ENCODE measurements around the gene MYO7A. TPM values are rescaled to one million over a fixed set of nuclear protein-coding genes. Genes with fewer than 3 reads are reported as not detected.

Gene MYO7A
- total and polyA plus RNA-seq, 8 donors: 1.4 to 29.2 (median 3.3) TPM

- H3K4me1 ChIP-seq: peaks cover 41 to 90% (median 64%) of the 10 kb centered on the region in 4 donors
- WGBS, 5 donors: 46 to 57% (median 53%) methylated on average over 3 of the region's 3 CpGs
- no peak overlapping the region for H3K4me3 ChIP-seq
- intact Hi-C loops (cut with DNase I; ENCODE audit: low total_unique reads): no loop called here
- peaks cover 7 to 25% (median 24%) of the 10 kb centered on the region in 4 donors for H3K36me3 ChIP-seq
- H3K27ac ChIP-seq: peak overlapping the region; percentile 77 to 86 (median 82)
- TF ChIP-seq POLR2A (IDR thresholded peaks at IDR 0.05): no peak
- no peak for TF ChIP-seq POLR2AphosphoS5 (IDR thresholded peaks at IDR 0.05)
- TF ChIP-seq CTCF (IDR thresholded peaks at IDR 0.05): no peak
- no peak for TF ChIP-seq EP300 (IDR thresholded peaks at IDR 0.05)
- H3K27me3 ChIP-seq: no peaks in the 10 kb centered on the region
- H3K9me3 ChIP-seq: no peaks in the 10 kb centered on the region
- no peak for DNase-seq
Measured at GRCh38 chr11:77089004-77089545, 39.0 kb upstream of the MYO7A start.

GRCh38 chr11:77090046-77090372 is 38.0 kb upstream of the MYO7A start:
- Histone ChIP-seq H3K27ac (peak overlapping the region in 2 of 5 donors; percentile 86), H3K36me3 (peaks cover 6 to 32% (median 28%) of the 10 kb centered on the region in 4 donors), H3K4me3 (no peak overlapping the region), H3K27me3 (no peaks in the 10 kb centered on the region), H3K4me1 (peaks cover 41 to 90% (median 65%) of the 10 kb centered on the region in 4 donors), H3K9me3 (no peaks in the 10 kb centered on the region)
- 66 to 84% (median 72%) methylated on average over 3 to 4 of the region's 4 CpGs for WGBS, 5 donors
- TF ChIP-seq POLR2A (IDR thresholded peaks at IDR 0.05) (no peak), POLR2AphosphoS5 (IDR thresholded peaks at IDR 0.05) (no peak), EP300 (IDR thresholded peaks at IDR 0.05) (no peak), CTCF (IDR thresholded peaks at IDR 0.05) (no peak)
- DNase-seq: no peak
- intact Hi-C loops (cut with DNase I; ENCODE audit: low total_unique reads): loop anchor here (5.0 kb wide), 1 partner anchor 43 kb away; no protein-coding TSS in a partner anchor

GRCh38 chr11:77090373-77091111 is 37.5 kb upstream of the MYO7A start:
- no peaks in the 10 kb centered on the region for H3K27me3 ChIP-seq
- 53 to 65% (median 59%) methylated on average over 7 to 13 of the region's 13 CpGs for WGBS, 5 donors
- H3K36me3 ChIP-seq: peaks cover 1 to 37% (median 28%) of the 10 kb centered on the region in 4 donors
- intact Hi-C loops (cut with DNase I; ENCODE audit: low total_unique reads): loop anchor here (5.0 kb wide), 1 partner anchor 43 kb away; no protein-coding TSS in a partner anchor
- H3K27ac ChIP-seq: peak overlapping the region in 2 of 5 donors; percentile 86
- DNase-seq: no peak
- no peaks in the 10 kb centered on the region for H3K9me3 ChIP-seq
- no peak overlapping the region for H3K4me3 ChIP-seq
- peaks cover 39 to 90% (median 68%) of the 10 kb centered on the region in 4 donors for H3K4me1 ChIP-seq
- TF ChIP-seq POLR2A (IDR thresholded peaks at IDR 0.05): no peak
- no peak for TF ChIP-seq CTCF (IDR thresholded peaks at IDR 0.05)
- no peak for TF ChIP-seq EP300 (IDR thresholded peaks at IDR 0.05)
- no peak for TF ChIP-seq POLR2AphosphoS5 (IDR thresholded peaks at IDR 0.05)

GRCh38 chr11:77091146-77091940 is 36.7 kb upstream of the MYO7A start:
- TF ChIP-seq POLR2AphosphoS5 (IDR thresholded peaks at IDR 0.05) (peak in 1 of 3 donors; percentile 41), CTCF (IDR thresholded peaks at IDR 0.05) (peak in 5 of 7 experiments; percentile 86 to 96 (median 92)), EP300 (IDR thresholded peaks at IDR 0.05) (no peak), POLR2A (IDR thresholded peaks at IDR 0.05) (no peak)
- peak overlapping the region in 2 of 5 donors; percentile 86 for H3K27ac ChIP-seq
- H3K4me3 ChIP-seq: no peak overlapping the region
- H3K36me3 ChIP-seq: peaks cover 0 to 34% (median 22%) of the 10 kb centered on the region in 4 donors
- no peaks in the 10 kb centered on the region for H3K9me3 ChIP-seq
- peak; percentile 90 to 92 for DNase-seq
- no peaks in the 10 kb centered on the region for H3K27me3 ChIP-seq
- WGBS, 5 donors: 29 to 54% (median 32%) methylated on average over 5 to 9 of the region's 9 CpGs
- intact Hi-C loops (cut with DNase I; ENCODE audit: low total_unique reads): loop anchor here (5.0 kb wide), 1 partner anchor 44 kb away; no protein-coding TSS in a partner anchor
- peaks cover 31 to 88% (median 63%) of the 10 kb centered on the region in 4 donors for H3K4me1 ChIP-seq
